ENCODE measurements around the gene MDP1.
"Not testable (repeated sequence)": the region's sequence is repeated elsewhere in the genome, so short reads cannot be mapped to it uniquely, and the experiment has no call there.

Gene MDP1

DNA sequence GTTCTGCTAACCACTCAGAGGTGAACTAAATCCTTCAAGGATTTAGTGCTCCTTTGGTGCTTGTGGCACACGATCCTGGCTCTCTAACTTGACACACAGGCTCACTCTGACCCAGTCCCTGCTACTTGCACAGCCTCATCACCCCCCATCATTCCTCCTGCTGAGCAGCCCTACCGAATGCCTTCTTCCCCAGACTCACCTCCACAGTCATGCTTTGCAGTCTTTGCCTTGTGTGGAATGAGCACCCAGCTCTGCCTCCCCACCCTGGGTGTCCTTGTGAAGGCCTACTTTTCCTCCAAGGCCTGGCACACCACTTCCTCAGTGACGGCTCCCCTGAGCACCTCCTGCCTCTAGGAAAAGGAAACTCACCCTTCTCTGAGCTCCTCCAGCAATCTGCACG is 34.5 kb upstream of the MDP1 start:
- no peak for DNase-seq

DNA sequence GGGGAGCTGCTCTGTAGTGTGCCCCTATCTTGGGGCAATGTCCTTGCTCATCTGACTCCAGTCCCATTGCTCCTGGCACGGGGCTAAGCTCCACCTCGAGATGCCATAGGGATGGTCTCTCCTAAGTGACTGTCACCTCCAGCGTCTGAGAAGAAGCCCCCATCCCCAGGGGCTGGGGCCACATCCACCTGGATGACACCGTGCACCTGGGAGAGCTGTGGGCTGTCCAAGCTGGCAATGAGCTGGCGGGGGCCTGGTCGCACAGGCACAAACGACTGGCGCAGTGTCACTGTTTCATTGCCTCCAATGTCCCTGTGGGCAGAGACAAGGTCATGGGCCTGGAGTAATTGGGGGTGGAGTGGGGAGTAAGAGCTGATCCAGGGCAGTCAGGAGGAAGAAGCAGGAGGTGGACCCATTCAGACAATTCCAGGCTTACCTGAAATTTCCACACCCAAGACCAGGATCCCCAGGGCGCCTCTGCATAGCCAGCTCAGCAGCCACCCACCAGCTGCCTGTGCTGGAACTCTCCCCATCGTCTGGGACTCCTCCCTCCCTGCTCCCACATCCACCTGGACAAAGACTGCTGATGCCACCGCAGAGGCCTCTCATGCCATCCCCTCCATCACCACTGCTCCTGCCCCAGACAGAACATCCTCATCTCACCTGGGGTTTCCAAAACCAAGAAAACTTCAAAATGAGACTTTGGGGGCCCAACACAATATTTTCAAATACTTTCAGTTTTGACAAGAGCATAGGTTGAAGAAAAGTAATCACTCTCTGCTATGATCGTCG is 33.6 kb upstream of the MDP1 start:
- DNase-seq: no peak

DNA sequence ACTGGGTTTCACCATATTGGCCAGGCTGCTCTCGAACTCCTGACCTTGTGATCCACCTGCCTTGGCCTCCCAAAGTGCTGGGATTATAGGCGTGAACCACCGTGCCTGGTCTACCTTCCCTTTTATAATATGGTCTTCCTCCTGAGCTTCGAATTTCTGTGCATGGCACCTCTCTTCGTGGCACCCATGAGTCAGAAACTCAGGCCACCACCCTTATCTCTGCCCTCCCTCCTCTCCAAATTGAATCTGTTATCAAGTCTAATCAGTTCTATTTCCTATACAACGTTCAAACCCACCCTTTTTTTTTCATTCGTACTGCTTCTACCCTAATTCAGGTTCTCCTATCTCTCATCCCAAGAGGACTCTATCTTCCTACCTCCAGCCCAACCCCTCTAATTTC is 31.6 kb upstream of the MDP1 start:
- DNase-seq: no peak

DNA sequence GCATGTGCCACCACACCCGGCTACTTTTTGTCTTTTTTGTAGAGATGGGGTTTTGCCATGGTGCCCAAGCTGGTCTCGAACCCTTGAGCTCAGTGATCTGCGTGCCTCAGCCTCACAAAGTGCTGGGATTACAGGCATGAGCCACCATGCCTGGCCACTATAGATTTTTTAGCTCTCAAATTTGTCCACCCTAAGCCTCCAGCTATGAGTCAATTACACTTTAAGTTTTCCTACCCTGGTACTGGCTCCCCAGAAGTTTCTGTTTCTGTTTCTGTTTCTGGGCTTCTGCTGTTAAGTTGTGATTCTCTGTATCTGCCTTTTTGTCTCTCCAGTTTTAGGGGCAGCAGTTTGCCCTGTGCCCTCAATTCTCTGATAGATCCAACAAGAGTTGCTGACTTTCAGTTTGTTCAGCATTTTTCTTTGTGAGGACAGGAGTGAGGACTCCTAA is 30.9 kb upstream of the MDP1 start:
- DNase-seq: no peak

DNA sequence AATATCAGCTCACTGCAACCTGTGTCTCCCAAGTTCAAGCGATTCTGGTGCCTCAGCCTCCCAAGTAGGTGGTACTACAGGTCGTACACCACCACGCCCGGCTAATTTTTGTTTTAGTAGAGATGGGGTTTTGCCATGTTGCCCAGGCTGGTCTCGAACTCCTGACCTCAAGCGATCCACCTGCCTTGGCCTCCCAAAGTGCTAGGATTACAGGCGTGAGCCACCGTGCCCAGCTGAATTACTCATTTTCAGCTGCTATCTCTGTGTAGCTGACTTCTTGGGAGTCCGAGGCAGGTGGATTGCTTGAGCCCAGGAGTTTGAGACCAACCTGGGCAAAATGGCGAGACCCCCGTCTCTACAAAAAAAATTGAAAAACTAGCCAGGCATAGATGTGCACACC is 29.5 kb upstream of the MDP1 start:
- not testable (repeated sequence) for DNase-seq

DNA sequence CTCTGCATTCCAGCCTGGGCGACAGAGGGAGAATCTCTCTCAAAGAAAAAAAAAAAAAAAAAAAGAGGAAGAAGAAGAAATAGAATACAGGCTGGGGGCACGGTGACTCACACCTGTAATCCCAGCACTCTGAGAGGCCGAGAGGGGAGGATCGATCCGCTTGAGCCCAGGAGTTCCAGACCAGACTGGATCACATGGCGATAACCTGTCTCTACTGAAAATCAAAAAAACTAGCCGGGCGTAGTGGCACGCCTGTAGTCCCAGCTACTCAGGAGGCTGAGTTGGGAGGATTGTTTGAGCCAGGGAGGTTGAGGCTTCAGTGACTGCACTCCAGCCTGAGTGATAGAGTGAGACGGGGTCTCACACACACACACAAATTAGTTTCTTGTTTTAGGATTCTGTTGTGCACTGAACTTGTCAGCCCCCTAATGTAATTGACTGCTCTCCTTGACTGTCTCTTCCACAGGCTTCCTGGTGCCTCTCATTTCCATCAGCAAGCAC is 27.5 kb upstream of the MDP1 start:
- DNase-seq: no peak

DNA sequence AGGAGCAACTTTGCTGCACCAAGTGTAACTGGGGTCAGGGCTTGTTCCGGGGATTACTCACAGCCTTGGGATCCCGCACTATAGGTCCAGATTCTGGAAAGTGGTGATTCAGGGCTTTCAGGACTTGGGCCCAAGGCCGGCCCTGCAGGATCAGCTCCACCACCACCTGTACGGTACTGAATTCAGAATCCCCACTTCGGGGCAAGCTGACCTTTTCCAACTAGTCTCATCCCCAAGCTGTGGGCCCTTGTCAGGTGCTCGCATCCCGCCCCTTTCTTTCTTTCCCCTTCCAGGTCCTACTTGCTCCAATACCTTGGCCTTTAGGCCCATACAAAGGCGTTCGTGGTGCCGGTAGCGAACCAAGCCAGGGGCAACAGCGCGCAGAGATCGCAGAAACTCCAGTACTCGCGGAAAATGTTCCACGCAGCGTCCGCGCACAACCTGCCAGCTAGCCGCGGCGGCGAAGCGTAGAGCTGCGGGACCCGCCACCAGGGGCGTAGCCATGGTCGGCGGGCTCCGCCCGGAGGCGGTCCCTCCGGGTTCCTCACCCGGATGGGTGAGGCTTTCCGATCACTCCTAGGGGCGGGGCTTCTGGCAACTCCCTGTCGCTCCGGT is 26.1 kb upstream of the MDP1 start:
- peak; percentile 91 for DNase-seq

DNA sequence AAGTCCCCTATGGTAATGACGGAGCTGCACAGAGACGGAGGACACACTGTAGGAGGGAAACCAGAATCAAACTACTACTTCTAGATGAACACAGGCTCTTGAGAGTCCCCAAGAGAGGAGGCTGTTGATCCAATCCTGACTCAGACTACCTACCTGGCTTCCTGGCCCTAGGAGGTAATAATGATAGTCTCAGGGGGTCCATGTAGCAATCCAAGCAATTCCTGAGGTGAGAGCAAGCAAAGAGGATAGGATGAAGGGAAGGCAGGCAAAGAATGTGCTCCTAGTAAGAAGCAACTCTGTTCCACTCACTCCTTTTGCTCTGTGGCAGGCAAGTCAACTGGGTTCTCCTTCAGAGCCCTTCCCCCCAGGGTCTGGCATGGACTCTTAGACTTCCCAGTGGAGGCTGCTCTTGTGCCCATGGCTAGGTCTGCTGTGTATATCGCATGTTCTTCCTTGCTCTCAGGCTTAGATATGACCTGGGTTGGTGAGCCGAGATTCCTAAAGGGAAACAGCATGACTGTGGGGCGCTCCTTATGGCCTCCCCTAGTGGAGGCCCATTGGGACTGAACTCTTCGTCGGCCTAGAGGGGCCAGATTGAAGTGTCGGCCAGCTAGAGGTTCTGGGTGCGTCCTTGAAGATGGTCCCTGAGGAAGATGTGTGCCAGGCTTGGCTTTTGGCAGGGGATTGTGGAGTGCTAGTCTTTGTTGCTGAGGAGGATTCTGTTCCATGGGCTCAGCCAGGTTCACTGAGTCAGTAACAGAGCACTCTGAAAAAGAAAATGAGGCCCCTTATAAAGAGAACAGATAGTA is 24.4 kb upstream of the MDP1 start:
- no peak for DNase-seq

DNA sequence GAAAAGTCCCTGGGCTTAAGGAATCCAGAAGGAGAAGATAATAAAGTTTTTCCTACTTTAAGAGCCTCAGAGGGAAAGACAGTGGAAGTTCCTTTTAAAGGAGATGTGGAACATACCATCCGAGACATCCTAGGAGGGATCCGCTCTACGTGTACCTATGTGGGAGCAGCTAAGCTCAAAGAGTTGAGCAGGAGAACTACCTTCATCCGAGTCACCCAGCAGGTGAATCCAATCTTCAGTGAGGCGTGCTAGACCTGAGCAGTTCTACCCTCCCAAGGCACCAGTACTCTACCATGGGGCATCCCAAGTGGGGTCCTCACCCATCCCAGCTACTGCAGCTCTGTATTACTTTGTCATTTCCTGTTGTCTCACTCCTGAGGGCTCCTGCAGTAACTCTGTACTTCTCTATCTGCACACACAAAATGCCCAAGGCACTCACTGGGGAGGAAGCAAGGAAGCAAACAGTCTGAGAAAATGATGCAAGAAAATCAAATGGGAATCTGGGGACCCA is 22.7 kb upstream of the MDP1 start:
- no peak for DNase-seq

DNA sequence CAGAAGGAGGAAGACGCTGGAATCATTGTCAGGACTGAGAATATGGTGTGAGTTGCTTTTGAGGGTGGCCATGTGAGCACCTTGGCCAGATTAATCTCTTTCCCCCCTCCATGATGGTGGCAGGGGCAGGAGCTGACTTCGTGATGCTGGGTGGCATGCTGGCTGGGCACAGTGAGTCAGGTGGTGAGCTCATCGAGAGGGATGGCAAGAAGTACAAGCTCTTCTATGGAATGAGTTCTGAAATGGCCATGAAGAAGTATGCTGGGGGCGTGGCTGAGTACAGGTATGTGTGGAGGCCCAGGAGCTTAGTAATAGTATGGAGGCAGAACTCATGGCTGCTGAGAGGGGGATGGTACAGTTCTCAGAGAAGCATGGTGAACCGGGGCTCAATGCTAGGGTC is 22.3 kb upstream of the MDP1 start:
- DNase-seq: no peak

DNA sequence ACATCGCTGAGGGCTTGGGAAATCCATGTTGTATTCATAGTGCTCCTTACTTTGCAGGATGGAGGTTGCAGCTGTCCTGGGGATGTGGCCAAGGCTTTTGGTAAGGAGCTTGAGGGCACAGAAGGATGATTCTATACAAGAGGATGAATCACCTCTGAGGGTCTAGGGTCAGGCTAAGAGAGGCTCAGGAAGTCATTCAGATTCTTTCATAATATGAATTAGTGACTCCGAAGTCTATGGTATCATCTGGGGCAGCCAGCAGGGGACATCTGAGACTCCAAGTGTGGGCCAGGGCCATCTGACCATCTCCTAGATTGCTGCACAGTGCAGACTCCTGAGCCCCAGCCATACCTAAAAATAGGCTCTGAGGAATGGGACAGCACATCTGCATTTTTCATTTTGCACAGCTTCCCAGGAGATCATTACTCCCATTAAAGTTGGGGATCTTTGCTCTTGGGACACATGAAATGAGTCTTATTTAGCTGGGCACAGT is 21.6 kb upstream of the MDP1 start:
- DNase-seq: no peak

DNA sequence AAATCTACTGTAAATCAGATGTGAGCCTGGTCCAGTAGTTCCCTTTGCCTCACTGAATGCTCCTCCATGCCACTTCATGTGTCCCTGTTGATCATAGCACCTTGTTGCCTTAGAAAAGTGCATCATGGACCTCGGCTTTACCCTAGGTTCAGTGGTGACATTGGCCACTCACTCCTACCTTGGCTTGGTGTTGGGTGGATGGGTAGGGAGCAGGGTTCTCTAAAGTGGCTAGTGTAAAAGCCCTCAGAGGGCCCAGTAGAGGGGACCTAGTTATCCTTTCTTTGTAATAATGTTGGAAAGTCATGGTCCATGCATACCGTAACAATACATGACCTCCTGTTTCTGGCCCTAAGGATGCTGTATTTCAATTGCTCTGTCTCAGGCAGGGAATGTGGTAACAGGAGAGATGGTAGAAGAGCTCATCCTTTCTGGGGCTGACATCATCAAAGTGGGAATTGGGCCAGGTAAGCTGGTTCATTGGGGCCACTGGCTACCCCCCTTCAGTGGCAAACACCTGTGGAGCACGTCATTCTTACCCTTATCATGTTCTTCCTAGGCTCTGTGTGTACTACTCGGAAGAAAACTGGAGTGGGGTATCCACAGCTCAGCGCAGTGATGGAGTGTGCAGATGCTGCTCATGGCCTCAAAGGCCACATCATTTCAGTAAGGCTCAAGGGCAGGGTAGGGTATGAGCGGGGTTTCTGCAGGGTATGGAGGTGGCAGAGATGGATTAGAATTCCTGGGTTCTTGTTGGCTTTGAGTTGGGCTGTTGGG is 21.0 kb upstream of the MDP1 start:
- no peak for DNase-seq

DNA sequence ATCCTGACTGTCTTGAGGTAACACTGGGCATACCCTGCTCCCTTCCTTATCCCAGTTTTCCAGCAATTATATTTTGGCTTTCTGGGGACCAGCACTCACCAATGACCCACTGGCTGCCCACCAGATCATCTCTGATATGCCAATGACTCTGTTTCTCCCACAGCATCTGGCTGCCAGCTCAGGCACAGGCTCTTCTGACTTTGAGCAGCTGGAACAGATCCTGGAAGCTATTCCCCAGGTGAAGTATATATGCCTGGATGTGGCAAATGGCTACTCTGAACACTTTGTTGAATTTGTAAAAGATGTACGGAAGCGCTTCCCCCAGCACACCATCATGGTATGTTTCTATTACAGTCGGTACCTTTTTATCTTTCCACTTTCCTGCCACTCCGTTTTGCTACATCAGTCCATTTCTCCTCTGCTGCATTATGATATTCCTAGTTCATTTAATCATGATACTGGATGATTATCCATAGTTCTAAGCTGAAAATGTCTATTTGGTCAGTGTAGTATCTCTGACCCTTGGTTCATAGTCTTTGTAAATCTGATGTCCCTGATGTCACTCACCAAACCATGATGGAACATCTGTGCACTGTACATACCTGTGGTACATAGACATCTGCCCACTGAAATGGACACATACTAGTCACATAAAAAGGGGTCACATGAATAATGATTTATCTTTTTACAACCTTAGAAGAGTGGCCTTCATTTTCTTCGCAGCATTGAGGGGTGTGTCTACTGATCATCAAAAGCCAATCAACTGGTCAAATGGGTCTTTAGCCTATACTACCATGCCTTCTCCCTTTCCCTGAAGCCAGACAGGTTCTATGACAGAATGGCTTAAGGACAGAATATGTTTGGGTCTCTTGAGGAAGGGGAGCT is 20.2 kb upstream of the MDP1 start:
- no peak for DNase-seq

DNA sequence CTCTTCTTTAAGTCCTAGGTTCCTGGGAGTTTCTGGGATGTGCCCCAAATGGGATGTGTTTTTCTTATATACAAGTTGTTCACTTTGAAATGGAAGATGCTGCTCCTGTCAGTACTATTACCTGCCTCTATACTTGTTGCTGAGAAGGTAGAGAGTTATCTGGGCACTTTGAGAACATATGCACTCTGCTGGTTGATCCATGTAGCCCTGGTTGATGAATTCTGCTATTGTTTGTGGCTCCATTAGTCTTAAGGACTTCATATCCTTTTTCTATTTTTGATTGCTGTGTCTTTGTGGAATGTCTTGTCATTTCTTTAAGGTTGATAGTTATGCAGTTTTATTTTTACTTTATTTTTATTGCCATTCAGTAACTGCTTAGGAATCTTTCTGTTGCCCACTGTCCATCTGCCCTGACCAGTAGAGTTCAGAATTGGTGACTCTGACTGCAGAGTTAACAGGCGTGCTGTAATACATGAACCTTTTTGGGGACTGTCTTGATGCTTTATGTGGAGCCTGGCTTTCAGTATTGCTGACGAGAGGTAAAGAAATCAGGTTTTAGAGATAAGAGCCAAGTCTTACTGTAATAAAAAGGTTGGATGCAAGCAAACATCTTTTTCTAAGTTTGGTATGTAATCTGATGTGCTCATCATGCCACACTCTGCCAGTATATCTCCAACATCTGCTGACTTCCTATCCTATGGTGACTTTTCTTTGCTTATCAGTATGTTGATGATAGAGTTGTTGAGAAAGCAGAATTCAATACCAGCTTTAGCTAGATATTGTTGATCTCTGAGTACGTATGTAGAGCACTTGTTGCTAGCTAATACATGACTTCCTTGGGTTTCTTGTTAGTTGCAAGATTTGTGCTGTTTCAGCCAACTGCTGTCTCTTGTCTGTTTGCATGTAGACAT is 18.5 kb upstream of the MDP1 start:
- DNase-seq: no peak

DNA sequence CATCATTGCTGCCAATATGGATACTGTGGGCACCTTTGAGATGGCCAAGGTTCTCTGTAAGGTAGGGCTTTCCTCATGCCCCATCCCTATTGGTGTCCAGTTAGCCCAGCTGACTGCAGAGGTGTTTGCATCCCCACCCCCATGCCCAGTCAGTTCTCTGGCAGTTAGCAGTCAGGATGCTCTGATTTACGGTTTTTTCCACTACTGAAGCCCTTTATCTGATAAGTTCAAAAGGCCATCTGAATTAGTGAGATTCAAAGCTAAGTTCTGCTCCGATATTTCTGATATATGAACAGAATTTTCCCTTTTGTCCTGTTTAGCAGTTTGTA is 17.6 kb upstream of the MDP1 start:
- no peak for DNase-seq

DNA sequence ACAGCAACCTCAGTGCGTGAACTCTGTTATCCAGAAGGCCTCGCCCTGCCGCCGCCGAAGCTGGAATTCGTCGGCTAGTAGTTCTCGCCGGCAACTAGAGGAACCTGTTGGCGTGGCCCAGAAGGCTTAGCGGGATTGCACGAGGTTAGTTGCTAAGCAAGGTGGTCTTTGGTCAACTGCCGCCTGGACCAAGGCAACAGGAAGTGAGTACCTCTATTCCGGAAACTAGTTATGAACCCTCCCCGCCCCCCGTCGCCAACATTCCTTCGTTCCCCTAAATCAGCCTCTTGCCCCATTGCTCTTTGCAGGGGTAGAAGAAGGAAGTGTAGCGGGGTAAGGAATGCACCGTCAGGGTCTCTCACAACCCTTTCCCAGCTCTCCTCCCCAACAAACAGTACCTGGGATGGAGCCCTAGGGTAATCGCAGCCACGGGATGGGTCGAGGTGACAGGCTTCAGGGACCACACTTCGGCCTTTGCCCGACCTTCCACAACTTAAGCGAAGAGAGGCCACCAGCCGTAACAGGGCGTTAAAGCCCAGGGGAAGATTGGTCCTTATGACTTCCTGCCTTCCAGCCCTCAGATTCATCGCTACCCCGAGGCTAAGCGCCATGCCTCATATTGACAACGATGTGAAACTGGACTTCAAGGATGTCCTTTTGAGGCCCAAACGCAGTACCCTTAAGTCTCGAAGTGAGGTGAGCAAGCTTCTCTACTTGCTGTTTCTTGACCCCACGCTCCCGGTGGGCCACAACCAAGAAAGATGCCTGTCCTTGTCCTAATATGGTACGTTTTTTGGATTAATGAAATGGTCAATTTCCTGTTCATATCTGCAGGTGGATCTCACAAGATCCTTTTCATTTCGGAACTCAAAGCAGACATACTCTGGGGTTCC is 17.0 kb upstream of the MDP1 start, which contains the start of gene GMPR2:
TSS of gene GMPR2 (plus strand) at position 285 of the 893 bp plus-strand sequence. CDS start at position 610, 325 bp downstream.
- no peak for DNase-seq

DNA sequence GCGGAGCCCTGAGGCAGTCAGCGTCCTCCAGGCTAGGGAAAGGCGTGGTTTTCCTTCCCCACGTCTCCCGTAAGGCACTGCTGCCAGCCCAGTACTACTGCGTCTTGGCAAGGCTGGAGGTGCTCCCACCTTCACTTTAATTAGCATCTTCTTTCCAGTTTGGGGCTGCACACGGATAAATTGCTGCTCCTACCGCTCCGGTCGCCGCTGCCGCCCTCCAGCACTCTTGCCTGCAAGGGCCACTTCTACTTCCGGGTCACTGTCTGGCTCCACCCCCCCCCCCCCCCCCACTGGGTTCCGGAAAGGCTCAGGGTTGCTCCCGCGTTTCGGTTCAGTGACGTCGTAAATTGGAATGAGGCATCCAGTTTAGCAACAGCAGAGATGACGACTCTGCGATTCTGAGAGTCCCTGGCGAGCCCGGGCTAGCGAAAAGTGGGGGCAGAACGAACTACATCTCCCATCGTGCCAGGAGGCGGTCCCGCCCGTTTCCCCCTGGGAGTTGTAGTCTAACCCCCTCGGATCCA is 16.3 kb upstream of the MDP1 start, which contains the start of gene NEDD8:
TSS of gene NEDD8 (minus strand) at position 247 of the 524 bp plus-strand sequence. CDS start at position 147, 100 bp downstream.
- peak; percentile 82 for DNase-seq

DNA sequence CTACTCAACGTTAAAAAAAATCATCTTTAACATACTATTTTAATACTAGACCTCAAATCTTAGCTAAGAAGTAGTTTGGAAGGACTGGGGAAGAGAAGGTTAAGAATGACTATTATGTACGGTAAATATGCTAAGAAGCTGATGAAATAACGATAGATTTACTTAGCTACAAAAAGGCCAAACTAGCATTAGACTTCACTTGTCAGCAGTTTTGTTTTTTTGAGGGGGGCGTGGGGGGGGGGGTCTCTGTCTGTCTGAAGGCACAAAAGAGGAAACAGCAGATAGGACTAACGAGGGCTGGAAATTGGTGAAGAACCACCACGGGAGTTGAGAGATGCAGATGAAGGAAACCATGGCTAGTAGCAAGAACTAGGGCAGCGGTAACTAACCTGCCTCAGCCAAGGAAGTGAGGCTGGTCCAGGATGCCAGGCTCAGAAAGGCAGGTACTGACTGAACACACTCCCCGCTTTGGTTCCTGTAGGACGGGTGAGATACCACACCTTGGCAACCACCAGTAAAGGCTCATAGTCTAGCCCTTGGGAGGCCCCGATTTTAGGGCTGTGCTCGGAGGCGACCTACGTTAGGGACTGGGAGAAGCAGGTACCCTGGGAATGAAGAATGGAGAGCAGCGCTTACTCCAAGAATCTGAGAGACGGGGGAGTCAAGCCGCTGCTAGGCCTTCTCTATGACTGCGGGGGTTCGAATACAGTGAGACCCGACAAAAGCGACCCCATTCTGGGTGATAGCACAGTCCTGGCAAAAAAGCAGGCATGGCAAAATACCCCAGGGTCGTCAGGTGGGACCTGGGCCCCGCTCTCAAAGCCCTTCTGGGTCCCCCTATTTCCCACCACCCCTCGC is 15.6 kb upstream of the MDP1 start:
- no peak for DNase-seq
